GM19193 (cell line): ENCODE measurements around the gene SLC35C1.

Experiments
- POLR2A ChIP-seq: IDR thresholded peaks from 4 replicates; pipeline ENCODE4 v1.6.1; 2011; ENCODE audit not compliant: insufficient read depth, insufficient read length; ENCODE audit errors: extremely low read depth

The SLC35C1 gene

GRCh38 chr11:45812581-45813548, 7.9 kb downstream of the SLC35C1 start:
- no peak for TF ChIP-seq POLR2A

- TF ChIP-seq POLR2A, result no peak
These were observed 10.8 kb downstream of the SLC35C1 start for GRCh38 chr11:45815747-45816146.

- TF ChIP-seq POLR2A, result no peak
These were observed 11.7 kb downstream of the SLC35C1 start for GRCh38 chr11:45816614-45817013.

- no peak for TF ChIP-seq POLR2A
These were observed 12.2 kb downstream of the SLC35C1 start for GRCh38 chr11:45817191-45817590.

GRCh38 chr11:45818961-45819605, 14.1 kb downstream of the SLC35C1 start:
- no peak for TF ChIP-seq POLR2A

GRCh38 chr11:45820211-45820857, 15.4 kb downstream of the SLC35C1 start:
- no peak for TF ChIP-seq POLR2A

GRCh38 chr11:45827123-45827522, 22.2 kb downstream of the SLC35C1 start:
- TF ChIP-seq POLR2A, result no peak

- TF ChIP-seq POLR2A, result no peak
These were observed 24.0 kb downstream of the SLC35C1 start for GRCh38 chr11:45828996-45829395.

GRCh38 chr11:45830596-45830995, 25.6 kb downstream of the SLC35C1 start:
- no peak for TF ChIP-seq POLR2A

- no peak for TF ChIP-seq POLR2A
These were observed 28.0 kb downstream of the SLC35C1 start for GRCh38 chr11:45832811-45833441.

- no peak for TF ChIP-seq POLR2A
These were observed 28.8 kb downstream of the SLC35C1 start for GRCh38 chr11:45833761-45834160.

- no peak for TF ChIP-seq POLR2A
These were observed 29.4 kb downstream of the SLC35C1 start for GRCh38 chr11:45834298-45834756.

- no peak for TF ChIP-seq POLR2A
These were observed 34.3 kb downstream of the SLC35C1 start for GRCh38 chr11:45839204-45839603.

- TF ChIP-seq POLR2A, result no peak
These were observed 38.4 kb downstream of the SLC35C1 start for GRCh38 chr11:45843158-45843924.
